GM18519 (cell line): Measurements from ENCODE around the gene S100A8.
"Not testable (repeated sequence)": the region's sequence is repeated elsewhere in the genome, so short reads cannot be mapped to it uniquely, and the experiment has no call there.

Experiments used
- ATAC-seq: cut with Tn5 transposase; IDR thresholded peaks from one replicate; pipeline ENCODE4 v1.9.1; 2021; ENCODE audit warnings: mild to moderate bottlenecking, moderate library complexity; ENCODE audit not compliant: unreplicated experiment, low FRiP score

Gene S100A8

GRCh38 chr1:153390938-153391710, at the start of gene S100A8:
S100A8 (minus strand) TSS chr1:153391073; CDS start chr1:153390535, 538 bp downstream.
- ATAC-seq: no peak

- no peak for ATAC-seq
Observed at GRCh38 chr1:153439273-153439672, 48.4 kb upstream of the S100A8 start.

- ATAC-seq: no peak
Observed at GRCh38 chr1:153438599-153438998, 47.7 kb upstream of the S100A8 start.

- ATAC-seq: no peak
Observed at GRCh38 chr1:153437236-153437635, 46.4 kb upstream of the S100A8 start.

- no peak for ATAC-seq
Observed at GRCh38 chr1:153434746-153435455, 44.0 kb upstream of the S100A8 start.

- no peak for ATAC-seq
Observed at GRCh38 chr1:153432874-153433681, 42.2 kb upstream of the S100A8 start.

- ATAC-seq: no peak
Observed at GRCh38 chr1:153431928-153432327, 41.1 kb upstream of the S100A8 start.

- ATAC-seq: no peak
Observed at GRCh38 chr1:153431427-153431826, 40.6 kb upstream of the S100A8 start.

- no peak for ATAC-seq
Observed at GRCh38 chr1:153431002-153431401, 40.1 kb upstream of the S100A8 start.

GRCh38 chr1:153430561-153430960, 39.7 kb upstream of the S100A8 start:
- ATAC-seq: no peak

GRCh38 chr1:153430166-153430553, 39.3 kb upstream of the S100A8 start:
- no peak for ATAC-seq

- no peak for ATAC-seq
Observed at GRCh38 chr1:153429266-153430165, 38.6 kb upstream of the S100A8 start.

- no peak for ATAC-seq
Observed at GRCh38 chr1:153428791-153429190, 37.9 kb upstream of the S100A8 start.

- no peak for ATAC-seq
Observed at GRCh38 chr1:153428073-153428638, 37.3 kb upstream of the S100A8 start.

GRCh38 chr1:153426809-153427208, 35.9 kb upstream of the S100A8 start:
- ATAC-seq: no peak

- ATAC-seq: no peak
Observed at GRCh38 chr1:153422450-153423068, 31.7 kb upstream of the S100A8 start.

GRCh38 chr1:153420306-153420705, 29.4 kb upstream of the S100A8 start:
- ATAC-seq: no peak

- ATAC-seq: not testable (repeated sequence)
Observed at GRCh38 chr1:153419436-153419793, 28.5 kb upstream of the S100A8 start.

- not testable (repeated sequence) for ATAC-seq
Observed at GRCh38 chr1:153418758-153419435, 28.0 kb upstream of the S100A8 start.
